HCT116 (cell line): Measurements from ENCODE around the gene PIEZO2. TPM values are rescaled to one million over a fixed set of nuclear protein-coding genes. Genes with fewer than 3 reads are reported as not detected.

Source experiments
- ATAC-seq: fragments of 200-7000 bp; cut with Tn5 transposase; 2 replicates; pipeline ENCODE4 v1.9.1; 2020; ENCODE audit warnings: mild to moderate bottlenecking, moderate library complexity
- BruUV-seq: library from RNA; stranded (reverse); fragments of 400-500 nt; replicated peaks from 2 replicates; lab custom pipeline; 2021; lab: Mats Ljungman, UMichigan
- CTCF ChIA-PET: fragments of 300-600 bp; sonication (Branson Sonifier 250); formaldehyde crosslinking; loops from one replicate; lab custom pipeline; 2021; ENCODE audit warnings: antibody characterized with exemption; lab: Charles Lee
- POLR2A ChIA-PET: fragments of 300-600, 350-600 bp; sonication (Branson Sonifier 250); formaldehyde crosslinking; loops from one replicate; lab custom pipeline; 2021; ENCODE audit warnings: antibody characterized with exemption; lab: Charles Lee
- RAD21 ChIA-PET, 2 experiments: fragments of 300-600 bp; sonication (Branson Sonifier 250); formaldehyde crosslinking; loops; one replicate each; lab custom pipeline; 2023; ENCODE audit warnings: low total read pairs in 2 of 2; ENCODE audit not compliant: uncharacterized antibody in 2 of 2, unreplicated experiment in 2 of 2, low non-redundant PET in 1 of 2; lab: Charles Lee
- DNase-seq: peaks from one replicate; pipeline ENCODE4 v3.0.0-alpha.2; 2010; ENCODE audit warnings: low read depth, low spot score
- H2AFZ ChIP-seq: fragments of 200-600 bp; shearing (Covaris generic), sonication (generic); 2 replicates; pipeline ENCODE4 v1.6.1; 2017; ENCODE audit warnings: low read depth, mixed run types, mixed read lengths, antibody characterized with exemption, low read length; ENCODE audit not compliant: poor library complexity, severe bottlenecking
- H3K27ac ChIP-seq: 2 replicates; pipeline ENCODE4 v1.5.1; 2012; ENCODE audit warnings: low read depth, low read length
- H3K27me3 ChIP-seq: fragments of 200-600 bp; sonication (generic); 2 replicates; pipeline ENCODE4 v1.6.1; 2016; ENCODE audit warnings: mixed run types, low read length, mixed read lengths; ENCODE audit not compliant: insufficient read depth
- H3K36me3 ChIP-seq, 2 experiments: fragments of 200-500 bp in 1 of 2; fragments of 200-600 bp in 1 of 2; sonication (Bioruptor generic) in 1 of 2; sonication (generic) in 1 of 2; 2 replicates each; pipeline versions ENCODE4 v1.5.1 to v1.6.1; 2014 to 2016; ENCODE audit warnings: low read length in 2 of 2, inconsistent platforms in 1 of 2, mixed read lengths in 1 of 2, mixed run types in 1 of 2; ENCODE audit not compliant: insufficient read depth in 2 of 2, control insufficient read depth in 1 of 2
- H3K4me1 ChIP-seq, 2 experiments: fragments of 200-600 bp in 1 of 2; sonication (generic) in 1 of 2; 2 replicates each; pipeline versions ENCODE4 v1.5.1 to v1.6.1; 2012 to 2017; ENCODE audit warnings: low read length in 2 of 2, inconsistent platforms in 1 of 2, mild to moderate bottlenecking in 1 of 2, mixed read lengths in 1 of 2, mixed run types in 1 of 2, moderate library complexity in 1 of 2; ENCODE audit not compliant: insufficient read depth in 2 of 2, control insufficient read depth in 1 of 2
- H3K4me2 ChIP-seq: fragments of 200-600 bp; sonication (generic); 2 replicates; pipeline ENCODE4 v1.6.1; 2017; ENCODE audit warnings: mixed run types, low read length, mixed read lengths
- H3K4me3 ChIP-seq, 2 experiments: fragments of 200-600 bp in 1 of 2; sonication (generic) in 1 of 2; replicated peaks in 1 of 2; 2 replicates each; pipeline ENCODE4 v1.5.1; 2011 to 2016; ENCODE audit warnings: low read length in 2 of 2, control low read depth in 1 of 2, low read depth in 1 of 2, mild to moderate bottlenecking in 1 of 2, mixed read lengths in 1 of 2, mixed run types in 1 of 2
- H3K79me2 ChIP-seq: fragments of 200-600 bp; sonication (generic); 2 replicates; pipeline ENCODE4 v1.6.1; 2017; ENCODE audit warnings: mild to moderate bottlenecking, mixed run types, low read length, moderate library complexity, mixed read lengths; ENCODE audit not compliant: insufficient read depth
- H3K9ac ChIP-seq: fragments of 200-600 bp; sonication (generic); 2 replicates; pipeline ENCODE4 v1.6.1; 2016; ENCODE audit warnings: low read length, mixed read lengths
- H3K9me2 ChIP-seq: fragments of 200-600 bp; sonication (generic), shearing (Covaris generic); 2 replicates; pipeline ENCODE4 v1.6.1; 2017; ENCODE audit warnings: mixed run types, mild to moderate bottlenecking, moderate library complexity; ENCODE audit not compliant: insufficient read depth
- H3K9me3 ChIP-seq, 2 experiments: fragments of 200-500 bp in 1 of 2; fragments of 200-600 bp in 1 of 2; sonication (Bioruptor generic) in 1 of 2; sonication (generic) in 1 of 2; 2 replicates each; pipeline ENCODE4 v1.6.1; 2014 to 2017; ENCODE audit warnings: low read length in 2 of 2, mixed read lengths in 2 of 2, inconsistent platforms in 1 of 2, low read depth in 1 of 2, mild to moderate bottlenecking in 1 of 2, mixed run types in 1 of 2, moderate library complexity in 1 of 2; ENCODE audit not compliant: control insufficient read depth in 1 of 2, insufficient read depth in 1 of 2
- H4K20me1 ChIP-seq: fragments of 200-600 bp; sonication (generic), shearing (Covaris generic); 2 replicates; pipeline ENCODE4 v1.6.1; 2017; ENCODE audit warnings: mixed run types, mild to moderate bottlenecking, moderate library complexity; ENCODE audit not compliant: insufficient read depth
- CBX3 ChIP-seq: IDR thresholded peaks from 2 replicates; pipeline ENCODE4 v1.6.1; 2012; ENCODE audit warnings: low read depth
- CEBPB ChIP-seq: IDR thresholded peaks from 2 replicates; pipeline ENCODE4 v1.6.1; 2012; ENCODE audit warnings: low read depth
- ELF1 ChIP-seq: IDR thresholded peaks from 2 replicates; pipeline ENCODE4 v1.6.1; 2012; ENCODE audit warnings: low read depth, borderline replicate concordance
- SIN3A ChIP-seq: IDR thresholded peaks from 2 replicates; pipeline ENCODE4 v1.6.1; 2012; ENCODE audit warnings: low read depth
- ZNF274 ChIP-seq: fragments of 200-500 bp; sonication (Bioruptor generic); IDR thresholded peaks from 2 replicates; pipeline ENCODE4 v1.6.1; 2014; ENCODE audit warnings: mild to moderate bottlenecking, low read depth, low read length, inconsistent platforms
- intact Hi-C: fragments of 100-400 bp; cut with micrococcal nuclease; formaldehyde crosslinking; loops from 2 replicates; pipeline ENCODE4 v1.10.0; 2022
- total RNA-seq: library from RNA; stranded (reverse); gene quantifications from one replicate; pipeline ENCODE4 v1.2.1, GENCODE V29; 2021; ENCODE audit not compliant: unreplicated experiment
- TF ChIP-seq, protein P1 (sequence below): IDR thresholded peaks from 2 replicates; pipeline ENCODE4 v1.6.1; 2012; ENCODE audit warnings: low read depth

PIEZO2 gene
- total RNA-seq, 1 experiment from 2014 or later, result 0.34 TPM

DNA sequence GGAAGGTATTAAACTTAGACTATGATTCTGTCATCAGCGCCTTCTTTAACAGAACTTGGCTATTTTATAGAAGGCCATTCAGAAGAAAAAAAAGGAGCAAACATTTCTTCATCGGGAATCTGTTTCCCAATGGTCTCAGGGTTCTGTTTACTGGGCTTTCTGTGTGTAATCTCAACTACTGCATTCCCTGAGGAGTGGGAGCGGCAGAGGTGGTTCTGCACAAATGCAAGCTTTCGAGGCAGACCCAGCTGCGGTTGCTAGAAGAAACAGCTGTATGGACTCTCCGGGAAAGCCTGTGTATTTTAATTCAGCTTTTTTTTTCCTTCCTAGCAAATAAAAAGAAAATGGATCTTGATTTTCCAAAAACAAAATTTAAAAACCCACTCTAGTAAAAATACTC is 372.9 kb downstream of the PIEZO2 start:
- Histone ChIP-seq H3K36me3 (no peaks in the 10 kb centered on the region), H3K9me2 (no peaks in the 10 kb centered on the region), H3K4me2 (no peak overlapping the region), H3K79me2 (no peaks in the 10 kb centered on the region), H3K4me3 (no peak overlapping the region), H3K4me1 (no peaks in the 10 kb centered on the region), H4K20me1 (no peaks in the 10 kb centered on the region), H3K9me3 (no peaks in the 10 kb centered on the region), H3K9ac (no peak overlapping the region), H2AFZ (no peak overlapping the region), H3K27me3 (peaks cover 28% of the 10 kb centered on the region), H3K27ac (no peak overlapping the region)
- CTCF ChIA-PET, result no interaction called here
- intact Hi-C loops, result no loop called here
- RAD21 ChIA-PET, result no interaction called here
- ATAC-seq, result no peak
- POLR2A ChIA-PET, result no interaction called here
- DNase-seq, result no peak
- no peak for TF ChIP-seq CBX3
- TF ChIP-seq, protein P1, sequence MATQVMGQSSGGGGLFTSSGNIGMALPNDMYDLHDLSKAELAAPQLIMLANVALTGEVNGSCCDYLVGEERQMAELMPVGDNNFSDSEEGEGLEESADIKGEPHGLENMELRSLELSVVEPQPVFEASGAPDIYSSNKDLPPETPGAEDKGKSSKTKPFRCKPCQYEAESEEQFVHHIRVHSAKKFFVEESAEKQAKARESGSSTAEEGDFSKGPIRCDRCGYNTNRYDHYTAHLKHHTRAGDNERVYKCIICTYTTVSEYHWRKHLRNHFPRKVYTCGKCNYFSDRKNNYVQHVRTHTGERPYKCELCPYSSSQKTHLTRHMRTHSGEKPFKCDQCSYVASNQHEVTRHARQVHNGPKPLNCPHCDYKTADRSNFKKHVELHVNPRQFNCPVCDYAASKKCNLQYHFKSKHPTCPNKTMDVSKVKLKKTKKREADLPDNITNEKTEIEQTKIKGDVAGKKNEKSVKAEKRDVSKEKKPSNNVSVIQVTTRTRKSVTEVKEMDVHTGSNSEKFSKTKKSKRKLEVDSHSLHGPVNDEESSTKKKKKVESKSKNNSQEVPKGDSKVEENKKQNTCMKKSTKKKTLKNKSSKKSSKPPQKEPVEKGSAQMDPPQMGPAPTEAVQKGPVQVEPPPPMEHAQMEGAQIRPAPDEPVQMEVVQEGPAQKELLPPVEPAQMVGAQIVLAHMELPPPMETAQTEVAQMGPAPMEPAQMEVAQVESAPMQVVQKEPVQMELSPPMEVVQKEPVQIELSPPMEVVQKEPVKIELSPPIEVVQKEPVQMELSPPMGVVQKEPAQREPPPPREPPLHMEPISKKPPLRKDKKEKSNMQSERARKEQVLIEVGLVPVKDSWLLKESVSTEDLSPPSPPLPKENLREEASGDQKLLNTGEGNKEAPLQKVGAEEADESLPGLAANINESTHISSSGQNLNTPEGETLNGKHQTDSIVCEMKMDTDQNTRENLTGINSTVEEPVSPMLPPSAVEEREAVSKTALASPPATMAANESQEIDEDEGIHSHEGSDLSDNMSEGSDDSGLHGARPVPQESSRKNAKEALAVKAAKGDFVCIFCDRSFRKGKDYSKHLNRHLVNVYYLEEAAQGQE, result no peak
- TF ChIP-seq SIN3A, result no peak
- no TSS peak for BruUV-seq

DNA sequence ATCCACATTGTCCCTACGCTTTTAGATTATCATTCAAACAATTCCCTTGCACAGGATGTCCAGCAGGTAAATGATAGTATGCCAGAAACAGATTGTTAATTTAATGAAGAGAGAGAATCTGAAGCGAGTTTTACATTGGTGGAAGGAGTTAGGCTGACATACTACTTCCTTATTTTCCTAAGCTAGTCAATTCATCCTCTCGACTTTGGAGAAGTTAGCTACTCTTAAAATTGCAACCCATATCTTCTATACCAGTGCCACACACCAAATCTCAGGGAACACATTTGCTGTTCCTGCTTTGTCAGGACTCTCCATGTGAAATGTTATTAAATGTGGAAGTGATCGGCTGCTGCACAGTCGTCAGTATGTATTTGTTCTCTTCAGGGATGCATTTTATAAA is 374.3 kb downstream of the PIEZO2 start:
- DNase-seq (no peak), ATAC-seq (no peak)
- no peaks in the 10 kb centered on the region for H3K79me2 ChIP-seq
- intact Hi-C loops, result no loop called here
- H3K27me3 ChIP-seq, result peaks cover 29% of the 10 kb centered on the region
- RAD21 ChIA-PET, result no interaction called here
- no peaks in the 10 kb centered on the region for H4K20me1 ChIP-seq
- no peaks in the 10 kb centered on the region for H3K4me1 ChIP-seq
- no peak overlapping the region for H3K27ac ChIP-seq
- no TSS peak for BruUV-seq
- no peak overlapping the region for H3K9ac ChIP-seq
- POLR2A ChIA-PET, result no interaction called here
- no peak for TF ChIP-seq ELF1
- no peak for TF ChIP-seq CEBPB
- TF ChIP-seq, protein P1, result no peak
- no peak for TF ChIP-seq ZNF274
- TF ChIP-seq SIN3A, result no peak
- no peak for TF ChIP-seq CBX3
- H3K36me3 ChIP-seq, result no peaks in the 10 kb centered on the region
- CTCF ChIA-PET, result no interaction called here
- H3K4me3 ChIP-seq, result no peak overlapping the region
- H3K9me3 ChIP-seq, result no peaks in the 10 kb centered on the region
- H3K9me2 ChIP-seq, result no peaks in the 10 kb centered on the region
- no peak overlapping the region for H3K4me2 ChIP-seq
- H2AFZ ChIP-seq, result no peak overlapping the region
